ENCODE results near the gene GPR137C. TPM values are rescaled to one million over a fixed set of nuclear protein-coding genes. Genes with fewer than 3 reads are reported as not detected.
"Not testable (repeated sequence)": the region's sequence is repeated elsewhere in the genome, so short reads cannot be mapped to it uniquely, and the experiment has no call there.

Gene GPR137C
- total and polyA plus RNA-seq, 2 of the 8 experiments (the other 6 are each of a cell fraction or from before 2014, with no cell fraction given), result 2.7 to 4.3 TPM

GRCh38 chr14:52568454-52568853, 15.8 kb downstream of the GPR137C start:
- H3K4ac ChIP-seq (replicated peaks; ENCODE audit: insufficient read length, low read depth, low read length); H3K23me2 ChIP-seq (ENCODE audit: low read depth, low read length); H2BK20ac ChIP-seq (ENCODE audit: low read length); H2BK15ac ChIP-seq (ENCODE audit: low read length); H4K5ac ChIP-seq (ENCODE audit: insufficient read length, low read depth, low read length); H3K4me3 ChIP-seq (ENCODE audit: extremely low read depth in 1 of 4, insufficient read depth in 2 of 4, low read depth in 3 of 4, low read length in 4 of 4); H4K20me1 ChIP-seq (replicated peaks in 1 of 2; ENCODE audit: control insufficient read depth in 1 of 2, insufficient read depth in 2 of 2, low read length in 2 of 2); H2BK120ac ChIP-seq (replicated peaks; ENCODE audit: low read depth, low read length); H4K91ac ChIP-seq (replicated peaks; ENCODE audit: insufficient read length, low read length); H2AK5ac ChIP-seq (ENCODE audit: low read depth, low read length); H3K9ac ChIP-seq (replicated peaks in 1 of 4; ENCODE audit: extremely low read depth in 1 of 4, low read depth in 3 of 4, low read length in 3 of 4); H3K56ac ChIP-seq (replicated peaks; ENCODE audit: insufficient read length, low read depth, low read length); H3K14ac ChIP-seq (ENCODE audit: insufficient read length); H3K27me3 ChIP-seq (replicated peaks in 1 of 4; ENCODE audit: control insufficient read depth in 3 of 4, extremely low read depth in 1 of 4, insufficient read depth in 3 of 4, low read length in 3 of 4); DNase-seq (ENCODE audit: low read depth in 1 of 2, low spot score in 2 of 2); H3K79me2 ChIP-seq (ENCODE audit: control insufficient read depth in 1 of 2, insufficient read depth in 2 of 2, low read length in 2 of 2); H3K23ac ChIP-seq (ENCODE audit: insufficient read length); H2BK5ac ChIP-seq (ENCODE audit: low read depth, low read length); H3K18ac ChIP-seq (ENCODE audit: extremely low read depth, low read length); H3K4me1 ChIP-seq (replicated peaks in 1 of 4; ENCODE audit: control insufficient read depth in 3 of 4, insufficient read depth in 4 of 4, low read length in 3 of 4); H3K79me1 ChIP-seq (ENCODE audit: low read depth, low read length); H3K4me2 ChIP-seq (ENCODE audit: insufficient read depth in 1 of 2, low read depth in 2 of 2, low read length in 2 of 2); H3K27ac ChIP-seq (ENCODE audit: low read depth, low read length); FAIRE-seq; H2AFZ ChIP-seq (ENCODE audit: low read length); H3K36me3 ChIP-seq (ENCODE audit: control insufficient read depth in 2 of 4, insufficient read depth in 4 of 4, low read length in 3 of 4); H4K8ac ChIP-seq (ENCODE audit: extremely low read depth, insufficient read depth, low read length): not testable (repeated sequence)
- WGBS, 2 experiments (ENCODE audit: extremely low coverage in 1 of 2, insufficient coverage in 1 of 2, insufficient read length in 1 of 2, insufficient replicate concordance in 2 of 2, low coverage in 1 of 2, low lambda C conversion rate in 2 of 2, missing lambda C conversion rate in 1 of 2), result 87% methylated on average over 6 of the region's 7 CpGs; no CpG with 5 or more reads in 1 of the 2 experiments
- 0 out of 2 replicates have a peak overlapping the region, but pooled peaks have one; percentile 9 for H2BK12ac ChIP-seq (ENCODE audit: low read depth, low read length)
- ChIA-PET POLR2A (ENCODE audit: partially characterized antibody) (interaction anchor here (0.9 to 2.1 kb wide), 2 partner anchors 15 to 16 kb away, joined by 3 to 6 read pairs; partner anchors contain the start of genes GPR137C and TXNDC16), CTCF (ENCODE audit: partially characterized antibody) (interaction anchor here (0.8 kb wide), 1 partner anchor 103 kb away, joined by 4 read pairs; no protein-coding TSS in a partner anchor)
- H3K9me3 ChIP-seq (ENCODE audit: insufficient read depth in 2 of 2, low read depth in 1 of 2, low read length in 1 of 2), result peaks cover 14 to 19% of the 10 kb centered on the region in 2 experiments; a peak in 2 of 4 replicates
